Hepatocyte (in vitro differentiated cells): Measurements from ENCODE around the gene SHH. TPM values are rescaled to one million over a fixed set of nuclear protein-coding genes. Genes with fewer than 3 reads are reported as not detected.

ENCODE experiments used
- DNase-seq: peaks from one replicate; pipeline ENCODE4 v3.0.0-alpha.2; 2016; ENCODE audit warnings: low spot score
- H2AFZ ChIP-seq: fragments of 200-600 bp; sonication (generic); 2 replicates; pipeline ENCODE4 v1.6.0; 2016; ENCODE audit warnings: antibody characterized with exemption, mild to moderate bottlenecking
- H3K27ac ChIP-seq: fragments of 200-600 bp; sonication (generic); 2 replicates; pipeline ENCODE4 v1.5.1; 2016; ENCODE audit warnings: mild to moderate bottlenecking
- H3K27me3 ChIP-seq: fragments of 200-600 bp; sonication (generic); 2 replicates; pipeline ENCODE4 v1.6.1; 2016
- H3K36me3 ChIP-seq: fragments of 200-600 bp; sonication (generic); replicated peaks from 2 replicates; pipeline ENCODE4 v1.5.1; 2016; ENCODE audit warnings: low read depth; ENCODE audit not compliant: insufficient read depth
- H3K4me1 ChIP-seq: fragments of 200-600 bp; sonication (generic); 2 replicates; pipeline ENCODE4 v1.5.1; 2016; ENCODE audit warnings: mild to moderate bottlenecking, moderate library complexity; ENCODE audit not compliant: insufficient read depth
- H3K4me2 ChIP-seq: fragments of 200-600 bp; sonication (generic); 2 replicates; pipeline ENCODE4 v1.6.0; 2016
- H3K4me3 ChIP-seq: fragments of 200-600 bp; sonication (generic); 2 replicates; pipeline ENCODE4 v1.5.1; 2016; ENCODE audit warnings: mild to moderate bottlenecking
- H3K79me2 ChIP-seq: fragments of 200-600 bp; sonication (generic); 2 replicates; pipeline ENCODE4 v1.6.0; 2017; ENCODE audit warnings: mild to moderate bottlenecking
- H3K9me2 ChIP-seq: fragments of 200-600 bp; sonication (generic); replicated peaks from 2 replicates; pipeline ENCODE4 v1.6.0; 2017; ENCODE audit warnings: mild to moderate bottlenecking; ENCODE audit not compliant: insufficient read depth
- H3K9me3 ChIP-seq: fragments of 200-600 bp; sonication (generic); 2 replicates; pipeline ENCODE4 v1.5.1; 2016; ENCODE audit warnings: low read depth, mild to moderate bottlenecking
- H4K20me1 ChIP-seq: fragments of 200-600 bp; sonication (generic); 2 replicates; pipeline ENCODE4 v1.6.0; 2016; ENCODE audit warnings: mild to moderate bottlenecking; ENCODE audit not compliant: insufficient read depth, poor library complexity, severe bottlenecking
- EZH2 ChIP-seq: fragments of 200-600 bp; sonication (generic); IDR thresholded peaks from 2 replicates; pipeline ENCODE4 v1.6.1; 2016; ENCODE audit warnings: antibody characterized with exemption, mild to moderate bottlenecking, borderline replicate concordance
- EZH2phosphoT487 ChIP-seq: fragments of 200-600 bp; sonication (generic); IDR thresholded peaks from one replicate; pipeline ENCODE4 v1.6.1; 2018; ENCODE audit warnings: antibody characterized with exemption, mild to moderate bottlenecking, low read depth, moderate library complexity; ENCODE audit not compliant: unreplicated experiment, severe bottlenecking
- WGBS: methylation state at CpG from one replicate; pipeline ENCODE4 v1.1.6; 2016; ENCODE audit warnings: low lambda C conversion rate; ENCODE audit errors: missing lambda C conversion rate; 5-methylcytosine and 5-hydroxymethylcytosine counted together
- polyA plus RNA-seq: library from polyadenylated mRNA; unstranded; fragments of >200 nt; fragmentation: Nextera tagmentation; extraction: Ambion mirVana; gene quantifications from 2 replicates; pipeline ENCODE4 v1.2.1, GENCODE V29; 2016
- total RNA-seq: library from RNA; depleted of rRNA; stranded (reverse); fragments of >200 nt; gene quantifications from 2 replicates; pipeline ENCODE4 v1.2.3, GENCODE V29; 2014
- TF ChIP-seq, protein P1 (sequence below): fragments of 200-600 bp; sonication (generic); IDR thresholded peaks from 2 replicates; pipeline ENCODE4 v1.5.1; 2016; ENCODE audit warnings: antibody characterized with exemption, mild to moderate bottlenecking; ENCODE audit not compliant: poor library complexity

The SHH gene
- total and polyA plus RNA-seq, 2 experiments from 2014 or later = 12.1 to 21.2 TPM

DNA sequence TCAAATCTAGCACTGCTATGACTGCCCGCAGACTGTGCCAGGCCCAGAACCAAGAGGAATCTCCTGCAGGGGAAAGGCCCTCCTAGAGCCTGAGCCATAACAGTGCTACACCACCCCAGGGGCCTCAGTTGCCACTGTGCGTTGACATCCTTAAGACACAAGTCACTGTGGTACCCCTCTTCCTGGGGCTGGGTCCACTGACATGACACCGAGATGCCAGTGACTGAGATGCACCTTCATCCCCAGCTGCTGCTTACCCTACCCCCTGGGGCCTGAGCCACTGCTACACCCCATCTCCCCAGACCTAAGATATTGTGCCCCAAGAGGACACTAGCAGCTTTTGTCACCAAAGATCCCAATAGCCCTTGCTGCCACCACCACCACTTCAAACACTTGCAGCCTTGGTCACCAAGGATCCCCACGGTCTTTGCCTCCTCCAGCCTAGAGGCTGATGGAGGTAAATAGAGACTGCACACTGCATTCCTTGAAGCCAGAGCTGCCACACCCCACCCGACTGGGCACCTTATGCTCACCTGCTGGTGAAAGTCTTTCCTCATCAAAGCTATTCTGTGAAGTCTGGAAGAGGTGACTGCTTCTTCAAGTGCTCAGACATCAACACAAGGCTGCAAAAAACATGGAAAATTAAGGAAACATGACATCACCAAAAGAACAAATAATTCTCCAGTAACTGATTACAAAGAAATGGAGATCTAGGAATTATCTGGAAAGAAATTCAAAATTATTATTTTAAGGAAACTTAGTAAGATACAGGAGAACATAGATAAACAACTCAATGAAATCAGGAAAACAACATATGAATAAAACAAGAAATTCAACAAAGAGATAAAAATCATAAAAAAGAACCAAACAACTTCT, 40.4 kb upstream of the SHH start:
- 82% methylated on average over 5 of the region's 5 CpGs for WGBS

DNA sequence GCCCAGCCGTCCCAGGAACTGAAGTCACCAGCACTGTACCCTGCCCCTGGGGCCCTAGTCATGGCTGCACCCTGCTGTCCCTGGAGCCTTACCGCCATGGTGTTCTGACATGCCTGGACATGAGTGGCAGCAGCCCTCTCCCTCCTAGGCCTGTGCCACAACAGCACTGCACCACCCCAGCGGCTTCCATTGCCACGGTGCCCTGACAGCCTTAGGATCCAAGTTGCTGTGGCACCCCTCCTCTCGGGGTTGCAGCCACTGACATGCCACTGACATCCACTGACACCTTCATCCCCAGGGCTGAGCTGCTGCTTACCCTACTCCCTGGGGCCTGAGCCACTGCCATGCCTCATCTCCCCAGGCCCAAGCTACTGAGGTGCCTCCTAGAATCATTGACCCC, 39.6 kb upstream of the SHH start:
- no peaks in the 10 kb centered on the region for H3K36me3 ChIP-seq
- no peaks in the 10 kb centered on the region for H3K9me3 ChIP-seq
- no peak overlapping the region for H3K4me3 ChIP-seq
- H3K4me2 ChIP-seq = no peak overlapping the region
- H4K20me1 ChIP-seq = no peaks in the 10 kb centered on the region
- H2AFZ ChIP-seq = no peak overlapping the region
- 92% methylated on average over 5 of the region's 5 CpGs for WGBS
- no peaks in the 10 kb centered on the region for H3K27me3 ChIP-seq
- H3K79me2 ChIP-seq = no peaks in the 10 kb centered on the region
- no peak for DNase-seq
- H3K4me1 ChIP-seq = no peaks in the 10 kb centered on the region
- H3K27ac ChIP-seq = no peak overlapping the region
- no peaks in the 10 kb centered on the region for H3K9me2 ChIP-seq
- no peak for TF ChIP-seq EZH2
- TF ChIP-seq, protein P1, sequence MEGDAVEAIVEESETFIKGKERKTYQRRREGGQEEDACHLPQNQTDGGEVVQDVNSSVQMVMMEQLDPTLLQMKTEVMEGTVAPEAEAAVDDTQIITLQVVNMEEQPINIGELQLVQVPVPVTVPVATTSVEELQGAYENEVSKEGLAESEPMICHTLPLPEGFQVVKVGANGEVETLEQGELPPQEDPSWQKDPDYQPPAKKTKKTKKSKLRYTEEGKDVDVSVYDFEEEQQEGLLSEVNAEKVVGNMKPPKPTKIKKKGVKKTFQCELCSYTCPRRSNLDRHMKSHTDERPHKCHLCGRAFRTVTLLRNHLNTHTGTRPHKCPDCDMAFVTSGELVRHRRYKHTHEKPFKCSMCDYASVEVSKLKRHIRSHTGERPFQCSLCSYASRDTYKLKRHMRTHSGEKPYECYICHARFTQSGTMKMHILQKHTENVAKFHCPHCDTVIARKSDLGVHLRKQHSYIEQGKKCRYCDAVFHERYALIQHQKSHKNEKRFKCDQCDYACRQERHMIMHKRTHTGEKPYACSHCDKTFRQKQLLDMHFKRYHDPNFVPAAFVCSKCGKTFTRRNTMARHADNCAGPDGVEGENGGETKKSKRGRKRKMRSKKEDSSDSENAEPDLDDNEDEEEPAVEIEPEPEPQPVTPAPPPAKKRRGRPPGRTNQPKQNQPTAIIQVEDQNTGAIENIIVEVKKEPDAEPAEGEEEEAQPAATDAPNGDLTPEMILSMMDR = no peak
- no peak for TF ChIP-seq EZH2phosphoT487

More for the DNA sequence above, 40.4 kb upstream of the SHH start:
- H3K9me2 ChIP-seq = no peaks in the 10 kb centered on the region
- no peak overlapping the region for H2AFZ ChIP-seq
- no peak overlapping the region for H3K4me3 ChIP-seq
- no peaks in the 10 kb centered on the region for H3K36me3 ChIP-seq
- no peaks in the 10 kb centered on the region for H3K27me3 ChIP-seq
- no peaks in the 10 kb centered on the region for H4K20me1 ChIP-seq
- H3K9me3 ChIP-seq = no peaks in the 10 kb centered on the region
- H3K4me2 ChIP-seq = no peak overlapping the region
- H3K27ac ChIP-seq = no peak overlapping the region
- no peaks in the 10 kb centered on the region for H3K4me1 ChIP-seq
- DNase-seq = no peak
- no peaks in the 10 kb centered on the region for H3K79me2 ChIP-seq
- TF ChIP-seq EZH2phosphoT487 (no peak), EZH2 (no peak)
- TF ChIP-seq, protein P1 = no peak

DNA sequence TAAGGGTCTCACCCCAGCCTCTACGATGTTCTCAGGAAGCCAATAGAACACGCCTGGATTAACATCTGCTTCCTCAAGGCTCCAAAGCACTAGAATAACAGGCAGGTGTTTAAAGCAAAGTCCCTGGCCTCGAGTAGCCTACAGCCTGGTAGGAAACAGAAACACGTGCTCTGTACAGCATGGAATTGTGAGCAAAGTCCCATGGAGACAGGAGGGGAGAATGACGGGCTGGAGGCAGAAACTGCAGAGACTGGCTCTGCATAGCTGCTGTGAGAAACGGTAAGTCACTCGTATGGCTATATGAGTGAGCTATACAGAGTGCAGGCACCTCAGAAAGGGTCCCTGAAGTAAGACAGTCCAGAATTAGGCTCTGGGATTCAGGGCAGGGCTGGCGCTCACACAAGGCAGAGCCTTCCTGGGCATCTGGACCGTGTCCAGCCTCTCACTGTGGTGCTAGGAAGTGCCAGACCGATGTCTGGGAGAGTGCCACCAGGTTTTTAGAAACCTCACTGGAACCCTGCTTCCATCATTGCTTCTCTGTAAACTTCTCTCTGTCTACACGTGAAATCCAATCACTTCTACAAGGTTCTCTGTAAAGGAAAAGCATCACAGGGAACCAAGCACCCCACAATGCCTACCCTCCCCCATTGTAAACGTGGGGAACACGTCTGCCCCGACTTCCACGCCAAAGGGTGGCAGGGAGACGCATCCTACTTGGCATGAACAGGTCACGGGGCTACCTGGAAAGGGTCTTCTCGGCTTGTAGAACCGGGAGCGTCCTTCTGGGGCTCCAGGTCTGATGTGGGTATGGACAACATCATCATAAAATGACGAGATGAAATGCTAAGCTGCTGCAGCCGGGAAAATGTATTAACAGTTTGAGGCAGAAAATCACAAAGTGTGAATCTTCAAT, 38.8 kb upstream of the SHH start:
- H3K4me2 ChIP-seq = no peak overlapping the region
- H3K79me2 ChIP-seq = no peaks in the 10 kb centered on the region
- no peaks in the 10 kb centered on the region for H3K27me3 ChIP-seq
- no peaks in the 10 kb centered on the region for H3K36me3 ChIP-seq
- H4K20me1 ChIP-seq = no peaks in the 10 kb centered on the region
- no peaks in the 10 kb centered on the region for H3K9me3 ChIP-seq
- TF ChIP-seq, protein P1 = no peak
- TF ChIP-seq EZH2phosphoT487 (no peak), EZH2 (no peak)
- 85% methylated on average over 22 of the region's 22 CpGs for WGBS
- H3K4me3 ChIP-seq = no peak overlapping the region
- DNase-seq = no peak
- no peaks in the 10 kb centered on the region for H3K9me2 ChIP-seq
- H3K27ac ChIP-seq = no peak overlapping the region
- H2AFZ ChIP-seq = no peak overlapping the region
- no peaks in the 10 kb centered on the region for H3K4me1 ChIP-seq
